Caco-2 (cell line): ENCODE results near the gene SERINC2. TPM values are rescaled to one million over a fixed set of nuclear protein-coding genes. Genes with fewer than 3 reads are reported as not detected.

Experiments used
- BruUV-seq: library from RNA; stranded (reverse); fragments of 400-500 nt; replicated peaks from 2 replicates; lab custom pipeline; 2021; lab: Mats Ljungman, UMichigan
- CTCF ChIA-PET: fragments of 300-600 bp; sonication (Branson Sonifier 250); formaldehyde crosslinking; loops from one replicate; lab custom pipeline; 2022; ENCODE audit warnings: antibody characterized with exemption; lab: Charles Lee
- POLR2A ChIA-PET: fragments of 300-600 bp; sonication (Branson Sonifier 250); formaldehyde crosslinking; loops from one replicate; lab custom pipeline; 2022; ENCODE audit warnings: antibody characterized with exemption; lab: Charles Lee
- DNase-seq, 2 experiments: peaks; one replicate each; pipeline versions ENCODE4 v3.0.0 to v3.0.0-alpha.2; 2020 to 2022
- H3K27me3 ChIP-seq: replicated peaks from 2 replicates; pipeline ENCODE4 v1.6.0; 2011; ENCODE audit warnings: low read length; ENCODE audit not compliant: control insufficient read depth, insufficient read depth
- H3K36me3 ChIP-seq: 2 replicates; pipeline ENCODE4 v1.5.1; 2011; ENCODE audit warnings: low read length; ENCODE audit not compliant: control insufficient read depth, insufficient read depth
- H3K4me1 ChIP-seq: fragments of 250-450 bp; sonication (Bioruptor Pico); 2 replicates; pipeline ENCODE4 v1.5.1; 2020; ENCODE audit warnings: mild to moderate bottlenecking
- H3K4me3 ChIP-seq: 2 replicates; pipeline ENCODE4 v1.5.1; 2011; ENCODE audit warnings: low read depth, mild to moderate bottlenecking, control low read depth, low read length
- H3K9me3 ChIP-seq: fragments of 250-450 bp; sonication (Bioruptor Pico); 2 replicates; pipeline ENCODE4 v1.5.1; 2020; ENCODE audit warnings: mild to moderate bottlenecking, moderate library complexity
- H3K27ac Mint-ChIP-seq: one replicate; pipeline ENCODE4 v1.8.0; 2022; ENCODE audit warnings: mixed read lengths; ENCODE audit not compliant: unreplicated experiment
- H3K27me3 Mint-ChIP-seq: one replicate; pipeline ENCODE4 v1.8.0; 2022; ENCODE audit warnings: mixed read lengths; ENCODE audit not compliant: insufficient read depth, unreplicated experiment
- H3K36me3 Mint-ChIP-seq: one replicate; pipeline ENCODE4 v1.8.0; 2022; ENCODE audit warnings: mild to moderate bottlenecking, mixed read lengths; ENCODE audit not compliant: insufficient read depth, unreplicated experiment
- H3K4me1 Mint-ChIP-seq: one replicate; pipeline ENCODE4 v1.8.0; 2022; ENCODE audit warnings: low read depth, mixed read lengths; ENCODE audit not compliant: unreplicated experiment
- H3K4me3 Mint-ChIP-seq: one replicate; pipeline ENCODE4 v1.8.0; 2022; ENCODE audit warnings: mild to moderate bottlenecking, moderate library complexity, mixed read lengths; ENCODE audit not compliant: unreplicated experiment
- H3K9me3 Mint-ChIP-seq: one replicate; pipeline ENCODE4 v1.8.0; 2022; ENCODE audit warnings: mixed read lengths; ENCODE audit not compliant: unreplicated experiment
- CTCF ChIP-seq, 2 experiments: fragments of 200-600 bp in 1 of 2; IDR thresholded peaks; 1 replicate in 1 of 2; 2 replicates in 1 of 2; pipeline versions ENCODE4 v1.5.1 to v1.8.0; 2011 to 2022; ENCODE audit warnings: antibody characterized with exemption in 1 of 2, control low read depth in 1 of 2, inconsistent platforms in 1 of 2, low read depth in 1 of 2, low read length in 1 of 2, mild to moderate bottlenecking in 1 of 2, moderate library complexity in 1 of 2; ENCODE audit not compliant: insufficient read depth in 1 of 2, severe bottlenecking in 1 of 2, unreplicated experiment in 1 of 2
- intact Hi-C: fragments of 100-400 bp; cut with micrococcal nuclease; formaldehyde crosslinking; loops from one replicate; pipeline ENCODE4 v1.10.0; 2022; ENCODE audit not compliant: unreplicated experiment
- total RNA-seq: library from RNA; stranded (reverse); gene quantifications from 2 replicates; pipeline ENCODE4 v1.2.3, GENCODE V29; 2022

Gene SERINC2
- total RNA-seq, 1 experiment from 2014 or later, result 30.0 TPM

DNA sequence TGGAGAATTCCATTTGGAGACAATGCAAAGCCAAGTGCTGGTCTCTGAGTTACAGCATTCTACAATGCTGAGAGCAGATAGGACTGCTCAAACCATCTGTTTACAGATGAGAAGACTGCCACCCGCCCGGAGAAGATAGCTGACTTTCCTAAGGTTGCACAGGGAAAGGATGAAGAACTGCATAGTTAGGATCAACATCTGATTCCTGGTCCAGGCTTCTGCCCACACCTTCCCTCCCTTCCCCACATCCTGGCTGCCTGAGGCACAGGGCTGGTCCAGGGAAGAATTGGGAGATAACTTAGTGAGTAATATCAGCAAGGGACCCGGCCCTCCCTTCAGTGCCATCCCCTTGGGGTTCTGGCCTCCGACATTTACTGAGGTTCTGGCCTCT, 2.0 kb downstream of the SERINC2 start:
- CTCF ChIA-PET, result no interaction called here
- intact Hi-C loops, result no loop called here
- no peak overlapping the region for H3K4me3 ChIP-seq

DNA sequence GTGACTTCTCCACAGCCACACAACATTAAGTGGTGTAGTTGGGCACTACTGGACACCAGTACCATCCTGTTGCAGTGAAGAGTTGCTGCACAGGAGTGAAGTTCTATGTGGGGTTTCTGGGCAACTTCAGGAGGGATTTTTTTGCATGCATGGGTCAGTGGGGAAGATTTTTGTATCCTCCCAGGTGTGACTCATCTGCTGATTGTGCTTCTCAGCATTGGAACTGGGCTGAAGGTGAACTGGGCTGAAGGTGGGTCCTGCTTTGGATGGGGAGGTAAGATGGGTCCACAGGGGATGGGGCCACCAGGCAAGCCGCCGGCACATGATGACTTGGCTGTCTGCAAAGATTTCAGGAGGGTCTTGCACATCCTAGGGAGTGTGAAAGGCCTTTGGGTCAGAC, 2.6 kb downstream of the SERINC2 start:
- peaks cover 7% of the 10 kb centered on the region for H3K4me1 Mint-ChIP-seq
- H3K36me3 Mint-ChIP-seq, result no peaks in the 10 kb centered on the region
- no peak overlapping the region for H3K4me3 ChIP-seq
- intact Hi-C loops, result no loop called here
- H3K27me3 ChIP-seq, result no peaks in the 10 kb centered on the region
- no peak overlapping the region for H3K4me3 Mint-ChIP-seq
- no peak overlapping the region for H3K27ac Mint-ChIP-seq
- CTCF ChIA-PET, result no interaction called here
- BruUV-seq, result no TSS peak
- no peaks in the 10 kb centered on the region for H3K36me3 ChIP-seq
- H3K9me3 Mint-ChIP-seq, result no peaks in the 10 kb centered on the region
- no peaks in the 10 kb centered on the region for H3K9me3 ChIP-seq
- DNase-seq, result no peak
- H3K27me3 Mint-ChIP-seq, result no peaks in the 10 kb centered on the region
- POLR2A ChIA-PET, result no interaction called here
- no peak for TF ChIP-seq CTCF (IDR thresholded peaks at IDR 0.05; ENCODE audit: insufficient read depth in 1 of 2, low read depth in 1 of 2, low read length in 1 of 2, severe bottlenecking in 1 of 2, unreplicated experiment in 1 of 2)
- peaks cover 6% of the 10 kb centered on the region; the same call in 1 of the 2 replicates for H3K4me1 ChIP-seq

More for the DNA sequence above, 2.0 kb downstream of the SERINC2 start:
- no peak overlapping the region for H3K4me3 Mint-ChIP-seq
- Histone ChIP-seq H3K27me3 (no peaks in the 10 kb centered on the region), H3K36me3 (no peaks in the 10 kb centered on the region), H3K9me3 (no peaks in the 10 kb centered on the region), H3K4me1 (peaks cover 6% of the 10 kb centered on the region; the same call in 1 of the 2 replicates)
- H3K27me3 Mint-ChIP-seq, result no peaks in the 10 kb centered on the region
- no peak for TF ChIP-seq CTCF (IDR thresholded peaks at IDR 0.05; ENCODE audit: insufficient read depth in 1 of 2, low read depth in 1 of 2, low read length in 1 of 2, severe bottlenecking in 1 of 2, unreplicated experiment in 1 of 2)
- H3K36me3 Mint-ChIP-seq, result no peaks in the 10 kb centered on the region
- BruUV-seq, result no TSS peak
- no peak for DNase-seq
- POLR2A ChIA-PET, result no interaction called here
- H3K27ac Mint-ChIP-seq, result peak overlapping the region; percentile 79
- no peaks in the 10 kb centered on the region for H3K9me3 Mint-ChIP-seq
- peaks cover 7% of the 10 kb centered on the region for H3K4me1 Mint-ChIP-seq

GRCh38 chr1:31416101-31416736, 3.2 kb downstream of the SERINC2 start:
- CTCF ChIA-PET, result no interaction called here
- Mint-ChIP-seq H3K4me1 (peaks cover 7% of the 10 kb centered on the region), H3K4me3 (no peak overlapping the region), H3K9me3 (no peaks in the 10 kb centered on the region), H3K27ac (no peak overlapping the region), H3K27me3 (no peaks in the 10 kb centered on the region), H3K36me3 (no peaks in the 10 kb centered on the region)
- POLR2A ChIA-PET, result no interaction called here
- no peaks in the 10 kb centered on the region for H3K9me3 ChIP-seq
- no TSS peak for BruUV-seq
- DNase-seq, result no peak
- H3K27me3 ChIP-seq, result no peaks in the 10 kb centered on the region
- H3K4me3 ChIP-seq, result no peak overlapping the region
- TF ChIP-seq CTCF (IDR thresholded peaks at IDR 0.05; ENCODE audit: insufficient read depth in 1 of 2, low read depth in 1 of 2, low read length in 1 of 2, severe bottlenecking in 1 of 2, unreplicated experiment in 1 of 2), result no peak
- intact Hi-C loops, result no loop called here
- no peaks in the 10 kb centered on the region for H3K36me3 ChIP-seq
- peaks cover 6% of the 10 kb centered on the region; the same call in 1 of the 2 replicates for H3K4me1 ChIP-seq
